GM21515 (cell line): ENCODE measurements around the gene APOOL.
"Not testable (repeated sequence)": the region's sequence is repeated elsewhere in the genome, so short reads cannot be mapped to it uniquely, and the experiment has no call there.

Experiments used
- ATAC-seq: cut with Tn5 transposase; IDR thresholded peaks from one replicate; pipeline ENCODE4 v1.9.1; 2021; ENCODE audit not compliant: unreplicated experiment

APOOL gene, protein sequence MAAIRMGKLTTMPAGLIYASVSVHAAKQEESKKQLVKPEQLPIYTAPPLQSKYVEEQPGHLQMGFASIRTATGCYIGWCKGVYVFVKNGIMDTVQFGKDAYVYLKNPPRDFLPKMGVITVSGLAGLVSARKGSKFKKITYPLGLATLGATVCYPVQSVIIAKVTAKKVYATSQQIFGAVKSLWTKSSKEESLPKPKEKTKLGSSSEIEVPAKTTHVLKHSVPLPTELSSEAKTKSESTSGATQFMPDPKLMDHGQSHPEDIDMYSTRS

GRCh38 chrX:85003655-85004244 lies at the start of gene APOOL:
Gene APOOL (plus strand): TSS chrX:85003877. CDS start chrX:85003913, 36 bp downstream.
- ATAC-seq = peak; percentile 99

GRCh38 chrX:84956304-84956703 lies 47.4 kb upstream of the APOOL start:
- no peak for ATAC-seq

GRCh38 chrX:84974803-84975202 lies 28.9 kb upstream of the APOOL start:
- ATAC-seq = no peak

DNA sequence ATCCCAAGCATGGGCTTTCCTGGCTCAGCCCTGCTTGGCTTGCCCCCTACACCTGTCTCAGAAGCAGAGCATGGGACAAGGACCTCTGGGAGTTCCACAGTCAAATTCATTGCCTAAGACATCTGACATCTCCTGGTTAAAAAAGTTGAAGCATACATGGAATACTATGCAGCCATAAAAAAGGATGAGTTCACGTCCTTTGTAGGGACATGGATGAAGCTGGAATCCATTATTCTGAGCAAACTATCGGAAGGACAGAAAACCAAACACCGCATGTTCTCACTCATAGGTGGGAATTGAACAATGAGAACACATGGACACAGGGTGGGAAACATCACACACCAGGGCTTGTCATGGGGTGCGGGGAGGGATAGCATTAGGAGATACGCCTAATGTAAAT lies 11.9 kb upstream of the APOOL start:
- not testable (repeated sequence) for ATAC-seq

DNA sequence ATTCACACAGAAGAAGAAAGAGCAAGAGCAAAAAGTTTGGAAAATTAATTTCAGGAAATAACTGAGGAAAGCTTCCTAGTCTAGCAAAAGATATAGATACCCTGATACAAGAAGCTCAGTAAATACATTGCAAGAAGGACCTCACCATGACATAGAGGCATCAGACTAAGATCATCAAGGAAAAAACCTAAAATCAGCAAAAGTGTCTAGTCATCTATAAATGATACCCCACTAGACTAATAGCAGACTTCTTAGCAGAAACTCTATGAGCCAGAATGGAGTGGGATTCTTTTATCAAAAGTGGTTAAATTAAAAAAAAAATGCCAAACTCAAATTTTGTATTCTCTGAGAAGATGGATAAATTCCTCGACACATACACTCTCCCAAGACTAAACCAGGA lies 10.5 kb upstream of the APOOL start:
- ATAC-seq = no peak

DNA sequence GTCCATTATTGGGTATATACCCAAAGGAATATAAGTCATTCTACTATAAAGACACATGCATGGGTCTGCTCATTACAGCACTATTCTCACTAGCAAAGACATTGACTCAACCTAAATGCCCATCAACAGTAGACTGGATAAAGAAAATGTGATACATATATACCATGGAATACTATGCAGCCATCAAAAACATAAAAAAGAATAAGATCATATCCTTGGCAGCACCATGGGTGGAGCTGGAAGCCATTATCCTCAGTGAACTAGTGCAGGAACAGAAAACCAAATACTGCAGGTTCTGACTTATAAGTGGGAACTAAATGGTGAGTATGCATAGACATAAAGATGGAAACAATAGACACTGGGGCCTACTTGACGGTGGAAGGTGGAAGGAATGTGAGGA lies 2.3 kb upstream of the APOOL start:
- no peak for ATAC-seq

GRCh38 chrX:85004255-85004654 lies 578 bp downstream of the APOOL start:
- ATAC-seq = peak; percentile 11

- no peak for ATAC-seq
Measured at GRCh38 chrX:85012098-85012497, 8.4 kb downstream of the APOOL start.

GRCh38 chrX:85015351-85015750 lies 11.7 kb downstream of the APOOL start:
- not testable (repeated sequence) for ATAC-seq

- no peak for ATAC-seq
Measured at GRCh38 chrX:85017721-85018120, 14.0 kb downstream of the APOOL start.

DNA sequence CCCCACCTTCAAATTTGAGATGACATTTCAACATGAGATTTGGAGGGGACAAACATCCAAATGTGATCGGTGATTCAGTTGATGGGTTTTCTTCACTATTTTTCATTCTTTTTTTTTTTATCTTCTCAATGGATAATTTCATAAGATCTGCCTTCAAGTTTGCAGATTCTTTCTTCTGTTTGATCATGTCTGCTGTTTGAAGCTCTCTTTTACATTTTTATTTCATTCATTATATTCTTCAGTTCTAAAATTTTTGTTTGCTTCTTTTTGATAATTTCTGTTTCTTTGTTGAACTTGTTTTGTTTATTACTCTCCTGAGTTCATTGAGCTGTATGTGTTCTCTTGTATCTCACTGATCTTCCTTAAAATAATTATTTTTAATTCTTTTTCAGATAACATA lies 14.8 kb downstream of the APOOL start:
- ATAC-seq = no peak

GRCh38 chrX:85020216-85020615 lies 16.5 kb downstream of the APOOL start:
- no peak for ATAC-seq

- no peak for ATAC-seq
Measured at GRCh38 chrX:85024044-85024443, 20.4 kb downstream of the APOOL start.

DNA sequence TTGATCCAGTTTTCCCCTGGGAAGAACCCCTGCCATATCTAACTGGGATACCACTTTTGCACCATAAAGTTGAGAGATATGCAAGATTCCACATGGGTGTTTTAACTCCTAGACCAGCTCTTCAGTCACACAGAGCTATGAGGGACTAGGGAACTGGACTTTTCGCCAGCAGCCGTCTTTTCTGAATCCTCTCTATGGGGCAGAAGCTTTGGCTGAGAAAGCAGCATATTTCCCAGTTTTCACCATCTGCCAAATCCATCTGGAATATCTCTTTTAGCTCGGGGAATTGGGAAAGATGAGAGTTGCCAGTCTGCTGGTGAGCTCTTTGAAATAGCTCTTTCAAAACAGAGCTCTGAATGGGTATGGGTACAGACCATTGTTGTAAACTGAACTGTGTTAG lies 20.9 kb downstream of the APOOL start:
- ATAC-seq = no peak

DNA sequence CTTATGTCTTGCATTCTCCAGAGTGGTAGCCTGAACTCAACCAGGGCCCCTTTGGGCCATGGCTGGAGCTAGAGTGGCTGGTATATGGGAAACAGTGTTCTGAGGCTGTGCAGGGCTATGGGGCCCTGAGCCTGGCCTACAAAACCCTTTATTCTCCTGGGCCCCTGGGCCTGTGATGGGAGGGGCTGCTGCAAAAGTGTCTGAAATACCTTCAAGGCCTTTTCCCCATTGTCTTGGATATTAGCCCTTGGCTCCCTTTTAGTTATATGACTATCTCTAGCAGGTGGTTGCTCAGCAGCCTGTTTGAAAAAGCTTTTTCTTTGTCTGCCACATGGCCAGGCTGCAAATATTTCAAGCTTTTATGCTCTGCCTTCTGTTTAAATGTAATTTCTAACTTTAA lies 22.5 kb downstream of the APOOL start:
- no peak for ATAC-seq

DNA sequence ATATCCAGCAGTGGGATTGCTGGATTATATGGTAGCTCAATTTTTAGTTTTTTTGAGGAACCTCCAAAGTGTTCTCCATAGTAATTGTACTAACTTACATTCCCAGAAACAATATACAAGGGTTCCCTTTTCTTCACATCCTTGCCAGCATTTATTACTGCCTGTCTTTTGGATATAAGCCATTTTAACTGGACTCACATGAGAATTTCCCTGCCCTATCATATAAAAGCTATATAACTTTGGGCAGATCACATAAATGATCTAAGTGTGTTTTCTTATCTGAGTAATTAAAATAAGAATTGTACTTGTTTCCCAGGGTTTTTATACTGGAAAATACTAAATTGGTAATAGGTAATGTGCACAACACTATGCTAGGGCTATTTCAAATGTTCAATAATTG lies 25.4 kb downstream of the APOOL start:
- ATAC-seq = no peak

- ATAC-seq = no peak
Measured at GRCh38 chrX:85031505-85031904, 27.8 kb downstream of the APOOL start.

DNA sequence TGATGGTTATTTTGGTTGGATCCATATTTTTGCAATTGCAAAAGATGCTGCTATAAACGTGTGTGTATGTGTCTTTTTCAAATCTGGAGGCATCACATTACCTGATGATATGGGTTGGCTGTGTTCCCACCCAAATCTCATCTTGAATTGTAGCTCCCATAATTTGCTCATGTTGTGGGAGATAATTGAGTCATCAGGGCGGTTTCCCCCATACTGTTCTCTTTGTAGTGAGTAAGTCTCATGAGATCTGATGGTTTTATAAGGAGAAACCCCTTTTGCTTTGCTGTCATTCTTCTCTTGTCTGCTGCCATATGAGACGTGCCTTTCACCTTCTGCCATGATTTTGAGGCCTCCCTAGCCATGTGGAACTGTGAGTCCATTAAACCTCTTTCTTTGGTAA lies 33.4 kb downstream of the APOOL start:
- no peak for ATAC-seq

- ATAC-seq = no peak
Measured at GRCh38 chrX:85051627-85052026, 48.0 kb downstream of the APOOL start.

DNA sequence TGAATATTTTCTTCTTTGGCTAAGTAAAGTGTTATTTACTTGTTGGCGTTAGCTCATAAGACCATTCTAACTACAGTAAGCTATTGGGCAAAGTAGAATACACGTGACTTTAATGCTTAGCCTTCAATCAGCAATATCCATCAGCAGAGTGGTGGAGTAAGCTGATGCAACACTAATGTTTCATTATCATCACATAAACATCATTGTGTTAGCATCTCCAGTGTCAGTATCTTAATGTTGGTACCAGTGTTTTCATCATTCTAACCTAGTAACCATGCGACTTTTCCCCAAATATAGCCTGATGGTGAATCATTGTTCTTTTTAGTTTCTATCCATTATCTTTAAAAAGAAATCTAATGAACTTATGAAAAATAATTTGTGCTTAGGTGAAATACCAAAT lies 48.5 kb downstream of the APOOL start:
- no peak for ATAC-seq

DNA sequence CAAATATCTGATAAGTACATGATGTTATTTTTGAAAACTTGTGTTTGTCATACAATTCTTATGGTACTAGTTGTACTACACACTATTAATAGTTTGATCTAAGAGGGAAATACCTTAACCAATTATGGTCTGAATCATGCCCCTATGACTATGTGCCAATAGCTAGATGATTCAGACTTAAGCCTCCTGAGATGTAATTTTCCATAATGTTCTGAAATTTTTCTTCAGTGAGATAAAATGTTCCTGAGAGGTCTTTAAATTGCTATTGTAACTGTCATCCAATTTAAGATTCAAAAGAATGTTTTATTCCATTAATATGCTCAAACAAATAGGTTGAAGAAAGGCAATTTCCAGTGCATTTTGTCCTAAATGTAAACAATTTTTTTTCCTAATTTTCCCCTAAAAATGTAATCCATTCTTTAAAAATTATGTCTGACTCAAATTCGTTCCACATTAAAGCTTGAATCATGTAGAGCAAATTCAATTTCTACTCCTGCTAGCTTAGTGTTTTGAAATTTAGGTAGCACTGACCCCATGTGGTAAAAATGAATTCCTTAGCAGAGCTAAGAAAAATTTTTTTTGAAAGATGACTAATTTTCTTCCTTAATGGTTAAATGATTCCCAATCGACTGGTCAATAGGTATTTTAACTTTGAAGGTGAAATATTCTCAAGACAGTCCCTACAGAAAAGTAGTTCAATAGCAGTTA lies 49.1 kb downstream of the APOOL start:
- ATAC-seq = no peak

DNA sequence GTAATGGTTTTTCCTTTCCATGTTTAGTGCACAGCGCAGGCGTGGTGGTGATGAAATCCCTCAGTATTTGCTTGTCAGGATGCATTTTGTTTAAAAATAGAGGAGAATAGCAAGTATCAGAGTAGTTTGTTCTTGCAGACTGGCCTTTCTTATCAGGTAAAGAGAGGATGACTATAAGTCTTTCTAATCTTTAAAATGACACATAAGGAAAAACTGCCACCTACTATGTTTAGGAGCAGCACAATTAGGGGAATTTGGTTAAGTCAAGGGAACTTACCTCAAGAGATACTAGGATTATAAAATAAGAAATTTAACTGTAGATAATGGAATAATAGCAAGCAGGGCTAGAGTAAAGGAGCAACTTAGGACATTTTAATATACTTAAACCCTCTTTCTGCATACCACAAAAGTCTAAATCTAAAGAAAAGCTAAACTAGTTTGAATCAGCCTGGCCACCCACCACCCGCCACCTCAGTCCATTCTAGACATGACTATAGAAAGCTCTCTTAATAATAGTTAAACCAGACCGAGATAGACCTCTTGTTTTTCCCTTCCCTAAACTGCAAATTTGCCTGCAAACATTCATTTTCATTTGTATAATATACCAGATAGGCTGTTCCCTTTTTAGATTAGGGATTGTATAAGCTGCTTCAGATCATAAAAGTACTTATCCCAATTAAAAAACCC lies 62.0 kb downstream of the APOOL start:
- no peak for ATAC-seq
